Sigmoid colon (tissue), 7 donors: Measurements from ENCODE around the gene MAPKAPK5. TPM values are rescaled to one million over a fixed set of nuclear protein-coding genes. Genes with fewer than 3 reads are reported as not detected.

Experiments used
- DNase-seq: peaks from one replicate; pipeline ENCODE4 v3.0.0-alpha.2; 2019
- H3K27ac ChIP-seq, 4 donors: fragments of 200-600 bp; sonication (generic); one replicate each; pipeline ENCODE4 v1.5.1; 2016 to 2019; ENCODE audit warnings: mild to moderate bottlenecking in 1 of 4
- H3K27me3 ChIP-seq, 3 donors: fragments of 200-600 bp; sonication (generic); one replicate each; pipeline ENCODE4 v1.5.1; 2019; ENCODE audit warnings: mild to moderate bottlenecking in 1 of 3
- H3K36me3 ChIP-seq, 4 donors: fragments of 200-600 bp; sonication (generic); one replicate each; pipeline ENCODE4 v1.5.1; 2016 to 2019
- H3K4me1 ChIP-seq, 4 donors: fragments of 200-600 bp; sonication (generic); one replicate each; pipeline ENCODE4 v1.5.1; 2017 to 2019
- H3K4me3 ChIP-seq, 4 donors: fragments of 200-600 bp; sonication (generic); one replicate each; pipeline ENCODE4 v1.5.1; 2017 to 2019; ENCODE audit warnings: mild to moderate bottlenecking in 2 of 4, moderate library complexity in 1 of 4
- H3K9me3 ChIP-seq, 4 donors: fragments of 200-600 bp in 3 of 4; sonication (generic) in 3 of 4; one replicate each; pipeline versions ENCODE4 v1.5.1 to v1.6.1; 2013 to 2019
- EP300 ChIP-seq, 4 donors: sonication (generic); formaldehyde crosslinking; IDR thresholded peaks; one replicate each; pipeline ENCODE4 v1.6.1; 2017; ENCODE audit warnings: antibody characterized with exemption in 4 of 4
- POLR2A ChIP-seq, 2 donors: fragments of 450-650 bp; IDR thresholded peaks; one replicate each; pipeline ENCODE4 v1.6.1; 2016; ENCODE audit warnings: antibody characterized with exemption in 2 of 2, mild to moderate bottlenecking in 2 of 2, moderate library complexity in 2 of 2
- POLR2AphosphoS5 ChIP-seq, 4 donors: sonication (generic); formaldehyde crosslinking; IDR thresholded peaks; one replicate each; pipeline ENCODE4 v1.6.1; 2017; ENCODE audit warnings: antibody characterized with exemption in 4 of 4
- WGBS, 2 donors: extraction: QIAGEN DNeasy Blood & Tissue Kit; methylation state at CpG; one replicate each; pipeline ENCODE4 v1.1.7; 2013; 5-methylcytosine and 5-hydroxymethylcytosine counted together
- intact Hi-C: fragments of 100-400 bp; cut with DNase I; formaldehyde crosslinking; loops from one replicate; pipeline ENCODE4 v1.15.1; 2023
- polyA plus RNA-seq, 3 donors: library from polyadenylated mRNA; stranded (reverse); fragments of 200-250 nt; gene quantifications; one replicate each; pipeline ENCODE4 v1.2.3, GENCODE V29; 2013
- total RNA-seq, 4 donors: library from RNA; depleted of rRNA; stranded (reverse); fragments of >200 nt; gene quantifications; one replicate each; pipeline ENCODE4 v1.1.0, GENCODE V29; 2016
- TF ChIP-seq, protein P1 (sequence below), 4 experiments: fragments of 450-650 bp in 3 of 4; fragments of 200-600 bp in 1 of 4; IDR thresholded peaks; one replicate each; pipeline ENCODE4 v1.5.1; 2016 to 2019; ENCODE audit warnings: antibody characterized with exemption in 4 of 4, mild to moderate bottlenecking in 3 of 4, moderate library complexity in 2 of 4
- donor health status: healthy with polysubstance abuse.
- donor health status: Bipolar disorder and iron deficiency.
- donor health status: healthy.

MAPKAPK5 gene
- total and polyA plus RNA-seq, 7 donors, result 25.7 to 48.2 (median 39.2) TPM

DNA sequence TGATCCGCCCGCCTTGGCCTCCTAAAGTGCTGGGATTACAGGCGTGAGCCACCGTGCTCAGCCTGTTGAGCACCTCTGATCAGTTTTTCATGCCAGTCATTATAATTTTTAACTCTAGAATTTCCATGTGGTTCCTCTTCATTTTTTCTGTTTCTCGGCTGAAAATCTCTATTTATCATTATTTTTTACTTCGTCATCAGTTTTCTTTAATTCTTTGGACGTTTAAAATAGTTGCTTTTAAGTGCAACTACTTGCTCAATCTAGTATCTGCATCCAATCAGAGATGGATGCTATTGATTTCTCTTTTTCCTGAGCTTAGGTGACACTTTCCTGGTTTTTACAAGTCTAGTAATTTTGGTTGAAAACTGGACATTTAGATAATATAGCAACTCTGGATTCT is 16.8 kb downstream of the MAPKAPK5 start:
- TF ChIP-seq EP300 (IDR thresholded peaks at IDR 0.05) (no peak), POLR2AphosphoS5 (IDR thresholded peaks at IDR 0.05) (no peak), POLR2A (IDR thresholded peaks at IDR 0.05) (no peak)
- intact Hi-C loops, result no loop called here
- Histone ChIP-seq H3K4me1 (no peaks in the 10 kb centered on the region), H3K27ac (no peak overlapping the region), H3K27me3 (no peaks in the 10 kb centered on the region), H3K36me3 (no peaks in the 10 kb centered on the region), H3K4me3 (no peak overlapping the region), H3K9me3 (no peaks in the 10 kb centered on the region)
- WGBS, 2 donors, result 94 to 96% methylated on average over 7 of the region's 7 CpGs
- DNase-seq, result no peak

DNA sequence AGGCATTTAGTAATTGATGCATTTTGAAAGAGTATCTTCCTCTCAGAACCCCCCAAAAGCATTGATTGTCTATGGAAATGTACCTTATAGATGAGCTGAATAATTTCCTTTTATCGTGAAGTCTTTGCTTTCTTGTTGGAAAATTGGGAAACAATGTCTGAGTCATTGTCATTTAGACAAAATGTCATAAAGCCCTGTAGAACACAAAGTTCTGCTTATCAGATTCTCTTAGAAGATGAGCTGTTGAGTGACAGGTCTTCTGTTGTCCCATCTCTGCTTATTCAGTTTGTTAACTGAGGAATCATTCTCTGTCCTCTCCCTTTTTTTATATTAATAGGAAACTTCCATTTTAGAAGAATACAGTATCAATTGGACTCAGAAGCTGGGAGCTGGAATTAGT is 22.9 kb downstream of the MAPKAPK5 start:
- H3K27ac ChIP-seq, result no peak overlapping the region
- peaks cover 4 to 47% (median 22%) of the 10 kb centered on the region in 4 donors for H3K36me3 ChIP-seq
- intact Hi-C loops, result no loop called here
- WGBS, 2 donors, result 99% methylated on average over 1 of the region's 1 CpG
- no peak for TF ChIP-seq EP300 (IDR thresholded peaks at IDR 0.05)
- no peak for TF ChIP-seq POLR2A (IDR thresholded peaks at IDR 0.05)
- H3K9me3 ChIP-seq, result no peaks in the 10 kb centered on the region
- H3K4me1 ChIP-seq, result no peaks in the 10 kb centered on the region
- H3K4me3 ChIP-seq, result no peak overlapping the region
- no peak for DNase-seq
- H3K27me3 ChIP-seq, result no peaks in the 10 kb centered on the region

DNA sequence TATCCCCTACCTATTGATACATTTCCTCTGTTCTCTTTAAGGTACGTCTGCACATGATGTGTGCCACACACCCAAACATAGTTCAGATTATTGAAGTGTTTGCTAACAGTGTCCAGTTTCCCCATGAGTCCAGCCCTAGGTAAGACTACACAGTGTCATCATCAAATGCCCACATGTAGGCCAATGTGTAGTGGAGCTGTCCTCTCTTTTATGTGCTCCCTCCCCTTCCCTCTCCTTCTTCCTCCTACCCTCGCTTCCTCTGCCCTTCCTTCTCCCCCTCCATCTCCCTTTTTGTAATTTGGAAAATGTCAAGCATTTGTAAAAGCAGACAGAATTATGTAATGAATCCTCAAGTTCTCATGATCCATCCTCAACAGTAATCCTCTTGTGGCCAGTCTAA is 25.5 kb downstream of the MAPKAPK5 start:
- H3K27ac ChIP-seq, result no peak overlapping the region
- no peak for DNase-seq
- no peak overlapping the region for H3K4me3 ChIP-seq
- intact Hi-C loops, result no loop called here
- 85 to 89% methylated on average over 2 of the region's 2 CpGs for WGBS, 2 donors
- H3K27me3 ChIP-seq, result no peaks in the 10 kb centered on the region
- no peaks in the 10 kb centered on the region for H3K9me3 ChIP-seq
- peaks cover 4 to 74% (median 42%) of the 10 kb centered on the region in 4 donors for H3K36me3 ChIP-seq
- no peak for TF ChIP-seq POLR2AphosphoS5 (IDR thresholded peaks at IDR 0.05)
- no peak for TF ChIP-seq EP300 (IDR thresholded peaks at IDR 0.05)
- TF ChIP-seq, protein P1, sequence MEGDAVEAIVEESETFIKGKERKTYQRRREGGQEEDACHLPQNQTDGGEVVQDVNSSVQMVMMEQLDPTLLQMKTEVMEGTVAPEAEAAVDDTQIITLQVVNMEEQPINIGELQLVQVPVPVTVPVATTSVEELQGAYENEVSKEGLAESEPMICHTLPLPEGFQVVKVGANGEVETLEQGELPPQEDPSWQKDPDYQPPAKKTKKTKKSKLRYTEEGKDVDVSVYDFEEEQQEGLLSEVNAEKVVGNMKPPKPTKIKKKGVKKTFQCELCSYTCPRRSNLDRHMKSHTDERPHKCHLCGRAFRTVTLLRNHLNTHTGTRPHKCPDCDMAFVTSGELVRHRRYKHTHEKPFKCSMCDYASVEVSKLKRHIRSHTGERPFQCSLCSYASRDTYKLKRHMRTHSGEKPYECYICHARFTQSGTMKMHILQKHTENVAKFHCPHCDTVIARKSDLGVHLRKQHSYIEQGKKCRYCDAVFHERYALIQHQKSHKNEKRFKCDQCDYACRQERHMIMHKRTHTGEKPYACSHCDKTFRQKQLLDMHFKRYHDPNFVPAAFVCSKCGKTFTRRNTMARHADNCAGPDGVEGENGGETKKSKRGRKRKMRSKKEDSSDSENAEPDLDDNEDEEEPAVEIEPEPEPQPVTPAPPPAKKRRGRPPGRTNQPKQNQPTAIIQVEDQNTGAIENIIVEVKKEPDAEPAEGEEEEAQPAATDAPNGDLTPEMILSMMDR (IDR thresholded peaks at IDR 0.05), result no peak
- TF ChIP-seq POLR2A (IDR thresholded peaks at IDR 0.05), result no peak
- no peaks in the 10 kb centered on the region for H3K4me1 ChIP-seq

DNA sequence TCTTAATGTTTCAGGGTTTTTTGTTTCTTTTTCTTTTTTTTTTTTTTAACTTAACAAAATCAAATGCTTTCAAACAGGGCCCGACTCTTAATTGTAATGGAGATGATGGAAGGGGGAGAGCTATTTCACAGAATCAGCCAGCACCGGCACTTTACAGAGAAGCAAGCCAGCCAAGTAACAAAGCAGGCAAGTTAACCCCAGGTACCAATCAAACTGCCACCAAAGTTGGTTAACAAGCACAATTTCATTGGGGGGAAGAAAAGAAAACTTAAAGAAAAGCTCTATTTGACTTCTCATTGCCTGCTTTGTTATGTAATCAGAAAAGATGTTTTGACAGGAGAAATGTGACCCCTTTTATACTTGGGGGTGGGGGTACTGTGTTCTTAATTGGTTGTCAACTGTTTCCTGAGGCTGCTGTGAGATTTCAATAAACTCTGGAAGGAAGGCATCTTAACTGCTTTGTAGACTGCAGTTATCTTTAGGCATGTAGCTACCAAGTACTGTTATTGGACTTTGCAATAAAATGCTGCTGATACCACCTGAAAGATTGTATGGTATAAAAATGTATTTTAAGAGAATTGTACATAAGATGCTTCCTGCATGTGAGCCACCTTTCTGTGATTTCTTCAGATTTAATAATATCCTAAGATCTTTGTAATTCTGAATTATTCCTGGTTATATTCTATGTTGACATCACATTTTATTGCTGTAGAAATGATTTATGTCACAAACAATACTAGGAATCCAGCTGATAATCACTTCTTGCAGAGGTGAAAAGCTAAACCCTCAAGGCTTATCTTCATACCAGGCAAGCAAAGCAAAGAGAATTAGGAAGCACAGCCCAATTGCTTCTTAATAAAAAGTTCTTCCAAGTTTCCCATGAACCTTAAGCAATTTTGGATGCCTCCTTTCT is 26.9 kb downstream of the MAPKAPK5 start:
- Histone ChIP-seq H3K27ac (no peak overlapping the region), H3K4me1 (no peaks in the 10 kb centered on the region), H3K4me3 (no peak overlapping the region), H3K9me3 (no peaks in the 10 kb centered on the region), H3K27me3 (no peaks in the 10 kb centered on the region), H3K36me3 (peaks cover 4 to 88% (median 44%) of the 10 kb centered on the region in 4 donors)
- intact Hi-C loops, result no loop called here
- TF ChIP-seq POLR2AphosphoS5 (IDR thresholded peaks at IDR 0.05) (no peak), EP300 (IDR thresholded peaks at IDR 0.05) (no peak)
- TF ChIP-seq, protein P1 (IDR thresholded peaks at IDR 0.05), result no peak
- DNase-seq, result no peak
- 85 to 90% methylated on average over 2 of the region's 2 CpGs for WGBS, 2 donors

DNA sequence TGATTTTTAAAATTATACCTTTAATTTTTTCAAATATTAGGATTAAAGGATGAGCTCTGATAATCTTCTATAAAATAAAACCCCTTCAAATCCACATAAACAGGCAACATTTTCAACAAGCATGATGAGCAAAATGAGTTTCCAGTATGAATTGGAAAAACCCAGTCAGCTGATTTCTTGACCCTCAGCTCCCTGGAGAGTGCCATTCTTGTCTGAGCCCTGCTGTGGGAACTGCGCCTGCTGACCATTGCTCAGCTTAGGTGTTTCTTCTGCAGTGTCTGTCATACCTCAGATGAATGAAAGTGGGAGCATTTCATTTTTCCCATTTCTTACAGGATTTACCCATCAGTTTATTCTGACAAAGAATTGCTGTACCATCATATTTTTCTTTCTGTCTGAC is 27.6 kb downstream of the MAPKAPK5 start:
- Histone ChIP-seq H3K27me3 (no peaks in the 10 kb centered on the region), H3K36me3 (peaks cover 4 to 90% (median 44%) of the 10 kb centered on the region in 4 donors), H3K4me1 (no peaks in the 10 kb centered on the region), H3K27ac (no peak overlapping the region), H3K9me3 (no peaks in the 10 kb centered on the region), H3K4me3 (no peak overlapping the region)
- intact Hi-C loops, result no loop called here
- WGBS, 2 donors, result 97 to 100% methylated on average over 1 of the region's 1 CpG
- TF ChIP-seq EP300 (IDR thresholded peaks at IDR 0.05) (no peak), POLR2AphosphoS5 (IDR thresholded peaks at IDR 0.05) (no peak), POLR2A (IDR thresholded peaks at IDR 0.05) (no peak)
- TF ChIP-seq, protein P1 (IDR thresholded peaks at IDR 0.05), result no peak
- no peak for DNase-seq
